Measurements from ENCODE around the gene CPNE5.

Gene CPNE5

GRCh38 chr6:36791085-36791484, 48.2 kb downstream of the CPNE5 start:
- no peak for DNase-seq (ENCODE audit: low read depth)

DNA sequence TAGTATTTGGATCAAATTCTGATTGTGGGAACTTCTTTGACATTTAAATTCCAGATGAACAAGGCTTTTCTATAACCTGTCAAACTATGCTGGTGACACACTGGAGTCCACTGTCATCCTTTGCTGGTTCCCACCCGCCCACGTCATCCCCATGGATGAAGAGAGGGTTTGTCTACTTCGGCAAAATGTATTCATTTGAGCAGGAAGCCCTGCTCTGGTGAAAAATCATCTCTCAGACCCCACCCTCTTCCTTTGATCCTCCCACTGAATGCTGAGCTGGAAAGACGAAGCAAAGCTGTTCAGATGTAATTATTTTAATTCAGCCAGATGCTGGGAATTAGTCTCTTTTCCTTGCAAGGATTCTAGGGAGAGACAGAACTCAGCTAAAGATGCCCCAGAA, 50.5 kb downstream of the CPNE5 start:
- peak; percentile 12 for DNase-seq (ENCODE audit: low read depth)

DNA sequence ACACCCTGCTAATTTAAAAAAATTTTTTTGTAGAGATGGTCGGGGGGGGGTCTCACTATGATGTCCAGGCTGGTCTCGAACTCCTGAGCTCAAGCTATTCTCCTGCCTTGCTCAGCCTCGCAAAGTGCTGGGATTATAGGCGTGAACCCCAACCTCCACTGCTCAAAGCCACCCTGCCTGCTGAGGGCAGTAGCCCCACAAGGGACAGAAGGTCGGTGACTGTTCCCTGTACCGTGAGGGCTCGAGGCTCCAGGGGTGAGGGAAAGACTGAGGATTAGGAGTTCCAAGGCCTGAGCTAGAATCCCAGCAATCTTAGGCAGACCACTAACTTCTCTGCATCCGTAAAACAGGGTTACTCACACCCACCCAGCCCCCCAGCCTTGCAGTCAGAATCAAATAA, 51.1 kb downstream of the CPNE5 start:
- no peak for DNase-seq (ENCODE audit: low read depth)

DNA sequence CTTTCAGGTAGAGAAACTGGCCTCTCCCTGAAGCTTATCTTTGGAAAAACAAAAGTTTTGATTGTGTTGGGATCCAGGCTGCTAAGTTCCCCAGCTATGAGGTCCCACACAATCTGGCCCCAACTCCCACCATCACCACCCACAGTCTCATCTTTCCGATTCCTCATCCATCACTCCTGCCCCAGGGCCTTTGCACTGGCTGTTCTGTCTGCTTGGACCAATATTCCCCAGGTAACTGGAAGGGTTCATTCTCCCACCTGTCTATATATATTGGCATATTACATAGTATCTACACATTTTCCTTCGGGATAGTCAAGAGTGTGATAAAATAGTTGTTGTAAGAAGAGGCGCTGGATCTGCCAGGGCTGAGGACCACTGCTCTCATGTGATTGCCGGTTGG, 52.0 kb downstream of the CPNE5 start:
- no peak for DNase-seq (ENCODE audit: low read depth)

DNA sequence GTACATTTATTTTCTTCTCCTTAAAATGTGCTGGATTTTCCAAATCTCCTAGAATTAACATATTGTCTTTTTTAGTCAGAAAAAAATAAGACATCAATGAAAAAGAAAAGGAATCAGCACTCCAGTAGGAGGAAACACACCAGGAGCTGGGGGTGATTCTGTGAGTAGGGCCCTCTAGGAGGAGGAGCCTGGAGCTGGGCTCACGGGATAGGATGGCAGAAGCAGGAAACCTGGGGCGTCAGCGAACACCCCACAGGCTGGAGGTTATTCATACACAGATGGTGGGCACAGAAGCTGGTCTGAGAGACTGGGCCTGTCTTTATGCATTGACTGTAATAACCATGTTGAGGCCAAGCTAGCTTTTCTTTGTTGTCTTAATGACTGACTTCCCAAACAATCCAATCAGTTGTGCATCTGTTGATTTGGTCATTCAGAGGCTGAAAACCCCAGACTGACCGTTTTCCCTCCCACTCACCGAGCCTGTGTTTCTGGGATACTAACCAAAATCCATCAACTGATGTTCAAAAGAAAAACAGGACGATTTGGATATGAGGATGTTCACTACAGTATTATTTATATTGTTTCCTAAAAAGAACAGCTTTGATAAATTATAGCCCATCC, 53.1 kb downstream of the CPNE5 start:
- DNase-seq (ENCODE audit: low read depth), result no peak

DNA sequence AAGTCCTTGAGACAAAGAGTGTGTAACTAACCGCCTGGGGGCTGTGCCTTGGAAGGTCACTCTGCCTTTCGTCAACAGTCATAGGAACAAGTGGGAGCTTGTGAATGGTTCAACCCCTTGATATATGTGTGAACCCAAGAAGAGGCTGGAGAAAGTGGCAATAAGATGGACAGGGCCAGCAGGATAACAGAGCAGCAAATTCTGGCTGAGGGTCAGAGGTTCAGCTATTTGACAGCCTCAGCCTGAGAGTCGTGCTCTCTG, 54.9 kb downstream of the CPNE5 start:
- no peak for DNase-seq (ENCODE audit: low read depth)

DNA sequence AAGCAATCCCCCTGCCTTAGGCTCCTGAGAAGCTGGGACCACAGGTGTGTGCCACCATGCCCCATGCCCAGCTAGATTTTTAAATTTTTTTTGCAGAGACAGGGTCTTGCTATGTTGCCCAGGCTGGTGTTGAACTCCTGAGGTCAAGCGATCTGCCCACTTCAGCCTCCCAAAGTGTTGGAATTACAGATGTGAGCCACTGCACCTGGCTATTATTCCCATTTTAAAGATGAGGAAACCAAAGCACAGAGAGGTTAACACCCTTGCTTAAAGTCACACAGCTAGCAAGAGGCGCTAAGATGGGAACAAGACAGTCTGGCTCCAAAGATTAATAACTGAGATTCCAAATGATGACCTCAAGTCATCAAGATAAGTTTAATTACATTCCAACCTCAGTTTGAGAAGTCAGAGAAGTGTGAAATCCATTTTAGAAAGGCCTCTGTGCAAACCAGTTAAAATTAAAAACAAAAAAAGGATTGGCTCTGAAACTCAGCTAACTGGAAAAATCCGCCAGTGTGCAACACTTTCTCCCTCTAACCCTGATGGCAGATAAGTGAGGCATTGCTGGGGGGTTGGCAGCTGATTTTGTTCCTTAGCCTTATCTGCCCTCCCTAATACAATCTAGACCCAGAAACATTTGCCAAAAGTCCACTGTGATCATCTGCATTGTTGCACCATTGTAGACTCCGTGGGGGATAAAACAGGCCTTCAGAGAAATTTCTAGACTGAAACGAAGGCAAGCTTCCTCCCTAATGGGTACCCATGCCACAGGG, 55.5 kb downstream of the CPNE5 start:
- peak; percentile 18 for DNase-seq (ENCODE audit: low read depth)

- DNase-seq (ENCODE audit: low read depth), result no peak
These were observed 57.6 kb downstream of the CPNE5 start for GRCh38 chr6:36781669-36782068.

GRCh38 chr6:36780442-36781177, 58.6 kb downstream of the CPNE5 start:
- no peak for DNase-seq (ENCODE audit: low read depth)

GRCh38 chr6:36779227-36779626, 60.0 kb downstream of the CPNE5 start:
- no peak for DNase-seq (ENCODE audit: low read depth)

GRCh38 chr6:36777801-36778200, 61.4 kb downstream of the CPNE5 start:
- no peak for DNase-seq (ENCODE audit: low read depth)

- no peak for DNase-seq (ENCODE audit: low read depth)
These were observed 63.1 kb downstream of the CPNE5 start for GRCh38 chr6:36776167-36776566.

- no peak for DNase-seq (ENCODE audit: low read depth)
These were observed 64.9 kb downstream of the CPNE5 start for GRCh38 chr6:36774331-36774730.

GRCh38 chr6:36772397-36772796, 66.8 kb downstream of the CPNE5 start:
- DNase-seq (ENCODE audit: low read depth), result no peak

GRCh38 chr6:36771145-36771544, 68.1 kb downstream of the CPNE5 start:
- DNase-seq (ENCODE audit: low read depth), result no peak

- peak; percentile 85 for DNase-seq (ENCODE audit: low read depth)
These were observed 69.4 kb downstream of the CPNE5 start for GRCh38 chr6:36769676-36770499.

- peak; percentile 76 for DNase-seq (ENCODE audit: low read depth)
These were observed 70.0 kb downstream of the CPNE5 start for GRCh38 chr6:36769183-36769675.

- no peak for DNase-seq (ENCODE audit: low read depth)
These were observed 72.8 kb downstream of the CPNE5 start for GRCh38 chr6:36766399-36766945.

GRCh38 chr6:36765594-36766398, 73.4 kb downstream of the CPNE5 start:
- DNase-seq (ENCODE audit: low read depth), result peak; percentile 87

DNA sequence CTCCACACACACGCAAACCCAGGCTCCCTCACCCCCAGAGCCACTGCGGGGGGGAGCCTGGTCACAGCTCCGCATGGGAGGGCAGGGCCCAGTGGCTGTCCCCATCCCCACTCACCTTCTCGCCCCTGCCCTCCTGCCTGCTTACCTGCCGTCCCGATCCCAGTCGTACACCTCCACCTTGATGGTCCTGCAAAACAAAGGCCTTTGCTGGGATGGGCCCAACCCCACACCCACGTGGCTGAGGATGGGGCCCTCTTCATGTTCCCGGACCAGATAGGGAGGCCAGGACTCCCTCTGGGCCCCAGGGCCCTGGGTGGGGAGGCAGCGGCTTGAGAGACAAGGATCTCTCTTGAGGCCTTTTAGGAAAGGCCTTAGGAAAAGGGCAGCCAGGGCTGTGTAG, 74.1 kb downstream of the CPNE5 start:
- no peak for DNase-seq (ENCODE audit: low read depth)

GRCh38 chr6:36762123-36762522, 77.1 kb downstream of the CPNE5 start:
- no peak for DNase-seq (ENCODE audit: low read depth)

All from EH (cell line).